GM04504 (cell line): ENCODE measurements around the gene SLC22A16.
"Not testable (repeated sequence)": the region's sequence is repeated elsewhere in the genome, so short reads cannot be mapped to it uniquely, and the experiment has no call there.

ENCODE experiments used
- DNase-seq: peaks from one replicate; pipeline ENCODE4 v3.0.0-alpha.2; 2012; ENCODE audit warnings: low read depth

Gene SLC22A16, protein sequence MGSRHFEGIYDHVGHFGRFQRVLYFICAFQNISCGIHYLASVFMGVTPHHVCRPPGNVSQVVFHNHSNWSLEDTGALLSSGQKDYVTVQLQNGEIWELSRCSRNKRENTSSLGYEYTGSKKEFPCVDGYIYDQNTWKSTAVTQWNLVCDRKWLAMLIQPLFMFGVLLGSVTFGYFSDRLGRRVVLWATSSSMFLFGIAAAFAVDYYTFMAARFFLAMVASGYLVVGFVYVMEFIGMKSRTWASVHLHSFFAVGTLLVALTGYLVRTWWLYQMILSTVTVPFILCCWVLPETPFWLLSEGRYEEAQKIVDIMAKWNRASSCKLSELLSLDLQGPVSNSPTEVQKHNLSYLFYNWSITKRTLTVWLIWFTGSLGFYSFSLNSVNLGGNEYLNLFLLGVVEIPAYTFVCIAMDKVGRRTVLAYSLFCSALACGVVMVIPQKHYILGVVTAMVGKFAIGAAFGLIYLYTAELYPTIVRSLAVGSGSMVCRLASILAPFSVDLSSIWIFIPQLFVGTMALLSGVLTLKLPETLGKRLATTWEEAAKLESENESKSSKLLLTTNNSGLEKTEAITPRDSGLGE

DNA sequence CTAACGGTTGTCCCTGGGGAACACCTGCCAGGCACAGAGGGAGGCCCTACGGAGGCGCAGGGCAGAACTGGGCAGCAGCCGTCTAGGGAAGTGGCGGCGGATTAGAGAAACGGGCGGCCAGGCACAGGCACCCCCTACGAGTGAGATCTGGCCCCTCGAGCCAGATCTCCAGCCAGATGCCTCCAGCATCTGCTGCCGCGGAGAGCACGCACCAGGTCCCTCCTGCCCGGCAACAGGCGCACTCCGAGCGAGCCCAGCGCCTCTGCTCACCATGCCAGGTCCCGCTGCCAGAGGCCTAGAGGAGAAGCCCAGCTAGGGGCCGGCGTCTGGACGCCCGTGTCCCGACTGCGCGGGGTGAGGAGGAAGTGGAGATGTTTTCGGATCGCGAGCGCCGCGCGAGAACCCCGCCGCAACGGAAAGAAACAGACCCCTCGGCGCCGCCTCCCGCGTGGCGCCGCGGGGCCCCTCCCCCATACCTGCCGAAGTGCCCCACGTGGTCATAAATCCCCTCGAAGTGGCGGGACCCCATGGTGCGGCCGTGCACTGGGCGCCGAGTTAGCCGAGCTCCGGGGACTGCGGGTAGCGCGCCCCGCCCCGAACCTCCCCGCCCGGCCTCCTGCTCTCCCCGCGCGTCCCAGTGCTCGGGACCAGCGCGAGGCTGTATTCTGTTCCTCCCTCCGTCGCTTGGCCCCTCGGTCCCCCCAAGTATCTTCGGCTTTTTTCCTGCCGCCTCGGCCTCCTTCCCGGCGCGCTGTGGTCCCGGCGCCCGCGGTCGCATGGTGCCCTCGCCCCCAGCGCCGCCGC, at the start of gene SLC22A16:
TSS of gene SLC22A16 (minus strand) at position 568 of the 804 bp plus-strand sequence. CDS start at position 529, 39 bp downstream.
- no peak for DNase-seq

GRCh38 chr6:110525001-110525400, 48.6 kb upstream of the SLC22A16 start:
- no peak for DNase-seq

DNA sequence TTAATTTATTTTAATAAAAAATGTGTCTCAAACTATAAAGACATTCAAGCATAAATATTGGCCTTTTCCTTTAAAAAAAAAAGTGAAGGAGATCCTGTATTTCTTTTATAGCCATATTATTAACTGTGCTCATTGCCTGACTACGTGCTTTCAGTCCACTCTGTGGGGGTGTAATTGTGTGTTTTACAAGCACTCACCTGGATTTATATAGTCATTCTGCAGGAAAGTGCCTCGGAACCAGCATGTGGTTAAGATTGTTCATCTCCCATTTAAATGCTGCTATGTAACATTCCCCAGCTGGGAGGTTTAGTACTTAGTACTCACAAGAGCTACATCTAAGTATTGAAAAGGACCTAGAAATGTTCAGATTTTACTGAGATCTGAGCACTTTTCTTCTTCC, 47.9 kb upstream of the SLC22A16 start:
- DNase-seq: no peak

- no peak for DNase-seq
These were observed 47.1 kb upstream of the SLC22A16 start for GRCh38 chr6:110523451-110524021.

- no peak for DNase-seq
These were observed 46.0 kb upstream of the SLC22A16 start for GRCh38 chr6:110522427-110522826.

GRCh38 chr6:110520992-110521543, 44.7 kb upstream of the SLC22A16 start:
- DNase-seq: no peak

DNA sequence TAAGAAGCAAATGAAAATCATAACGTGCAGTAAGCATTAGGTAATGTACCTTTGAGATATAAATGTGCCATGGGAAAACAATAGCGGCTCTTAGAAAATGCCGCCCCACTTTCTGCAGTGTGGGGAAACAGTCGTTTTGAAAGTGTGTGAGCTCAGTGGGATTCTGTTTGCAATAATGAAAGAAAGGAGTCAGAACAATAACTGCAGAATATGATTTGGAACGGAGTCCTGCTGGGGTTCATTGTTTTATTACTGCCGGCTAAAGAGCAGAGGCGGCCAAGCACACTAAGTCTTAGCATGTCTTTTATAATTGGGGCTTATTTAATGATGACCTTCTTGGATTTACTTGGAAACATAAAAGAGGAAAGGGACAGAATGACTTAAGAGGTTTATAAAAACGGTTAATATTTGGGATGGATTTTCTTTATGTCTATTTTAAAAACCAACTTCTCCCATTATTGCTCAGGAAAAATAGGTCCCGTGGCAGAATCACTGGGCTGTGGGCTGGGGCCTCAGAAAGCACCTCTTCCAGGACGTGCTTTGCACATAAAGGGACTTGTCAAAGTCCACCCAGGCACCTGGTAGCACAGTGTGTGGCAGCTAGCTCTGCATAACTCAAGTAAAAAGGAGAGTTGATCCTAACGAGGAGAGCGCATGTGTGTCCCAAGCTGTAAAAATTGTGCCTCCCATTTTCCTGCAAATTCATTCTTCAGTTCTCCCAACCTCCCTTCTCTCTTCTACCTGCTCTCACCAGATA, 44.0 kb upstream of the SLC22A16 start:
- DNase-seq: no peak

DNA sequence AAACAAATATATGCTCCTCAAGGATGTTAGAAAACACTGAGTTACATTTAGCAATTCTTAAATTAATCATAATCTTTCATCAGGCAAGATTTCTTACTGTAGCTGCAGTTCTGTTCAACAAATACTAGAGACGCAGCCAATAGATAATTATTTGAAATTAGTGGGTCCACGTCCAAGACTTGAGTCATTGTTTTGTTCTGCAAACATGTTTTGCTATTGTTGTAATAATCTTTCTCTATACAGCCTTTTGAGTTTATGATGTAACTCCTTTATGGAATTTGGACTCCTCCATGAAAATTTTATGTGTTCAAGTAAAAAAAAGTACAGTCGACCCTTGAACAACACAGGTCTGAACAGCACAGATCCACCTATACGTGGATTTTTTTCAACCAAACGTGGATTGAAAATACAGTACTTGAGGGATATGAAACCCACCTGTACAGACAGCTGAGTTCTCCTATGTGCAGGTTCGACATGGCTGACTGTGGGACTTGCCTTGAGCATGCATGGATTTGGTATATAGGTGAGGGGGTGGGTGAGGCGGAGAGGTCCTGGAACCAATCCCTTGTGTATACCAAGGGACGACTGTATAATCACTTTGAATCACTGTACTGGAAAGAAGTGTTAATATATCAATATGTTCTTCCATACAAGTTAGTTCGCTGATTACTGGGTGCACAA, 41.3 kb upstream of the SLC22A16 start:
- DNase-seq: no peak

DNA sequence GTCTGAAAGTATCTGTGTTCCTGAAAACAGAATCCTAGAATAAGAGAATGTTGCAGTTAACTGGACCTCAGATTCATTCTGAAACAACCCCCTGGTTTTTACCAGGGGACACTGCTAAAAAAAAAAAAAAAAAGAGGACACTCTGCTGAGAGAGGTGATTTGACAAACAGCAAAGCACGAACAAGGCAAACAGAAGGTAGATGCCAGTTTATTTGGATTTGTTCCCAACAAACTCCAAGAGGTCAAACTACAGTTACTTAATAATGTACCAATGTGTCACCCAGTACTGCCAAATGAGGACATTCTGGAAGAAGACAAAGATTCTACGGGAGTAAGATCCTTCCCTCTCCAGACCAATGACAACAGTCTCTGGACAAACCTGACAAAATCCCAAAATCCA, 40.6 kb upstream of the SLC22A16 start:
- DNase-seq: no peak

GRCh38 chr6:110514818-110515217, 38.4 kb upstream of the SLC22A16 start:
- no peak for DNase-seq

DNA sequence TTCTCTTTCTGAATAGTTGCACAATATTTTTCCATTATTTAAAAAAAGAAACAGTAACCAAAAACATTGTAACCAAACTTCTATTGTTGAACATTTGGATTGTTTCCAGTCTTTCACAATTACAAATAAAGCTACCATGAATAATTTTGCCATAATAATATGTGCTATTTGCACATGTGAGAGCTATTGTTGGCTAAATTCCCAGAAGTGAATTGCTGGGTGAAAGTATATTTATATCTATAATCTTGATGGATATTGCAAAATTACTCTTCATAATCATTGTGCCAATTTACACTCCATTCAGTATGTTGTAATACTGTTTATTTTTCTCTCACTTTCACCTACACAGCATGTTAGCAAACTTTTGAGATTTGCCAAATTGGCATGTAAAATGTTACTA, 36.6 kb upstream of the SLC22A16 start:
- DNase-seq: no peak

DNA sequence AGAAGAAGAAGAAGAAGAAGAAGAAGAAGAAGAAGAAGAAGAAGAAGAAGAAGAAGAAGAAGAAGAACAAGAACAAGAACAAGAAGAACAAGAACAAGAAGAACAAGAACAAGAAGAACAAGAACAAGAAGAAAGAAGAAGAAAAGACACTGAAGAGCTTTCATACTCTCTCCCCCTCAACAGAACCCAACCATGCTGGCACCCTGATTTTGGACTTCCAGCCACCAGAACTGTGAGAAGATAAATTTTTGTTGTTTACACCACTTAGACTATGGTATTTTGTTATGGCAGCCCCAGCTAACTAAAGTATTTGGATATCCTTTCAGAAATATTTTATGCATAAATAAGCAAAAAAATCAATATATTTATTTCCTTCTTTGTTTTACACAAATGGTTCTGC, 36.1 kb upstream of the SLC22A16 start:
- not testable (repeated sequence) for DNase-seq

DNA sequence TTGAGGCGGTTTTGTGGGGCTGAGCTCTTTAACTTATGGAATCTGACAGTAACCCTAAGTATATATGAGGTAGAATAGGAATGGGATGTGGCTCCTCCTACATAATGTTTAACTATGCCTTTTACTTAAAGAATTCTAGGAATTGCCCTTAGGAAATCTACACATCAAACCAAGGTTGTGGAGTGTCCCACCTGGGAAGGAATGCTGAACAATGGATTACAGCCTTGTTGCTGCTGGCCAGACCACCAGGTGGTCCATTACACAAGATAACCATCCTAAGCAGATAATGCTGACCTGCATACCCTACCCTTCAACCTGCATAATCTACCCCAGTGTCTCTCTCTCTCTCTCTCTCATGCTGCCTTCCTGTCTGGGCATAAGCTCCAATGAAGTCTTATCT, 35.0 kb upstream of the SLC22A16 start:
- DNase-seq: no peak

DNA sequence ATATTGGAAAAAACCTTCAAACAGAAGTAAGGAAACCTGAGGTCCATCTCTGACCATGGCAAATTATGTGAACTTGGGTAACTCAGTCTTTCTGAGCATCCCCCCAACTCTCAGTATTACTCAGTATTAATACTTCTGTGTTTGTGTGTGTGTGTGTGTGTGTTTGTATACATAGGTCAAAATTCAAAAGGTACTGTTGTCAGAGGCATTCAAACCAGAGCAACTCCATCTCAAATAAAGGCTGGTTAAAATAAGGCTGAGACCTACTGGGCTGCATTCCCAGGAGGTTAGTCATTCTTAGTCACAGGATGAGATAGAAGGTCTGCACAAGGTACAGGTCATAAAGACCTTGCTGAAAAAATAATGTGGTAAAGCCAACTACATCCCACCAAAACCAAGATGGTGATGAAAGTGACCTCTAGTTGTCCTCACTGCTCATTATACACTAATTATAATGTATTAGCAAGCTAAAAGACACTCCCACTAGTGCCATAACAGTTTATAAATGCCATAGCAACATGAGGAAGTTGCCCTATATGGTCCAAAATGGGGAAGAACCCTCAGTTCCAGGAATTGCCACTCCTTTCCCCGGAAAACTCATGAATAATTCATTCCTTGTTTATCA, 33.3 kb upstream of the SLC22A16 start:
- no peak for DNase-seq

- DNase-seq: not testable (repeated sequence)
These were observed 28.5 kb upstream of the SLC22A16 start for GRCh38 chr6:110504891-110505290.

GRCh38 chr6:110495949-110496348, 19.5 kb upstream of the SLC22A16 start:
- DNase-seq: no peak

DNA sequence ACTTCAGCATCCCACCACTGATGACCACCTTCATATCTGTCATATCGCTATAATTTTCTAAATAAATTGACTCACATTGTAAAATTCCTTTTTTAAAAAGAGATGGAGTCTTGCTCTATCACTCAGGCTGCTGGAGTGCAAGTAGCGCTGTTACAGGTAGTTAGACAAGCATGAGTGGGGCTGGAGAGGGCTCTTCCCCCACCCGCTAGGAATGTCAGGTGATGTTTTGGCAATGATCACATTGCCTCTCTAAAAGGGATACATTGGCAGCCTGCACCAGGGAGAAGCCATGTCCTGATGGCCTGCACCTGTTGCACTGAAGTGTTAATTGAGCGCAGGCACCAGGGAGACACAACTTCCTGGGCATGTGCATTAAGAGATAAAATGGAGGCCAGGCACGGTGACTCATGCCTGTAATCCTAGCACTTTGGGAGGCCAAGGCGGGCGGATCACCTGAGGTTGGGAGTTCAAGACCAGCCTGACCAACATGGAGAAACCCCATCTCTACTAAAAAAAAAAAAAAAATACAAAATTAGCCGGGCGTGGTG, 16.9 kb upstream of the SLC22A16 start:
- no peak for DNase-seq

- no peak for DNase-seq
These were observed 16.2 kb upstream of the SLC22A16 start for GRCh38 chr6:110492584-110492983.

DNA sequence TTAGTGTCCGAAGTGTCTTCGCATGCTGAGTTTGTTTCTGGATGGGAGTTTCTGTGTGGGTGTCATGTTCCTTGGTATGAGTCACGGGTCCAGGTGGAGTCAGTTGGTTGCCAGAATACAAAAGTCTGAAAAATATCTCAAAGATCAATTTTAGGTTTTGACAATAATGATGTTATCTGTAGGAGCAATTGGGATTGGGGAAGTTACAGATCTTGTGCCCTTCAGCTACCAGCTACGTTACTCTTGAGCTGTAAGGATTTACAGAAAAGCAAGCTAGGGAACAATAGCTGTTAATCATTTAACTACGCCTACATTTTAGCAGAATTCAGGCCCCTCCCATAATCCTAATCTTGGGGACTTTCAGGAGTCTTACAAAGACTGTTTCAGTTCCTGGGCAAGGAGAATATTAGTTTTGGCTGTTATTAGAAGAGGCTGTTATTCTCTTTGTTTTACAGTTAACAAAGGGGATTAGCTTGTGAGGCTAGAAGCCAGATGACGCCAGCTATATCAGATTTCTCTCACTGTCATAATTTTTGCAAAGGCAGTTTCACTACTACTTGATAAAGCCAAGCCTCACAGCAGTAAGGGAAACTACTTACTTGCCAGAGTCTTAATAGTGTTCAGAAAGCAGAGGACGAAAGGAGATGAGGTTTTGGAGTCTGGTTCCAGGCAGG, 15.4 kb upstream of the SLC22A16 start:
- no peak for DNase-seq

DNA sequence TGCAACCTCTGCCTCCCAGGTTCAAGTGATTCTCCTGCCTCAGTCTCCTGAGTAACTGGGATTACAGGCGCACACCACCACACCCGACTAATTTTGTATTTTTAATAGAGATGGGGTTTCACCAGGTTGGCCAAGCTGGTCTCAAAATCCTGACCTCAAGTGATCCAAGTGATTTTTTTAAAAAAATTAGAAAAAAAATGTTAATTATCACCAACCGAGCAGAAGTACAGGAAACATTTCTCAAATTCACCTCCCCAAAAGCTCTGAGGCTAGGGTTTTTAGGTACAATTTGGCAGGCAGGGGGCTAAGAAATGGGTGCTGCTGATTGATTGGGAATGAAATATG, 14.9 kb upstream of the SLC22A16 start:
- no peak for DNase-seq
